NOMO-1 treated with DMSO at 0.1 percent for 48 hours (cell line): ENCODE data around the gene OR13C8.
"Not testable (repeated sequence)": the region's sequence is repeated elsewhere in the genome, so short reads cannot be mapped to it uniquely, and the experiment has no call there.

ENCODE experiments used
- DNase-seq: peaks from one replicate; lab custom pipeline; 2025; ENCODE audit not compliant: unreplicated experiment; lab: John Stamatoyannopoulos, UW

The OR13C8 gene

GRCh38 chr9:104568868-104569267 lies at the start of gene OR13C8:
TSS of gene OR13C8 (plus strand) at chr9:104569168. CDS start at chr9:104569168, 0 bp downstream.
- no peak for DNase-seq

GRCh38 chr9:104520241-104520640 lies 48.7 kb upstream of the OR13C8 start:
- DNase-seq, result not testable (repeated sequence)

GRCh38 chr9:104527109-104527508 lies 41.9 kb upstream of the OR13C8 start, which contains the start of gene OR13C4:
TSS of gene OR13C4 (minus strand) at chr9:104527209. CDS start at chr9:104527209, 0 bp downstream.
- no peak for DNase-seq

- DNase-seq, result no peak
Measured at GRCh38 chr9:104536756-104537155, 32.2 kb upstream of the OR13C8 start, which contains the start of gene OR13C3. TSS of gene OR13C3 (minus strand) at chr9:104536856. CDS start at chr9:104536723, 133 bp downstream.

GRCh38 chr9:104539275-104539674 lies 29.7 kb upstream of the OR13C8 start:
- no peak for DNase-seq

- DNase-seq, result no peak
Measured at GRCh38 chr9:104544644-104545043, 24.3 kb upstream of the OR13C8 start.

- DNase-seq, result no peak
Measured at GRCh38 chr9:104553261-104553660, 15.7 kb upstream of the OR13C8 start.

GRCh38 chr9:104555521-104555920 lies 13.4 kb upstream of the OR13C8 start:
- DNase-seq, result no peak

- no peak for DNase-seq
Measured at GRCh38 chr9:104556830-104557634, 11.9 kb upstream of the OR13C8 start.

- DNase-seq, result no peak
Measured at GRCh38 chr9:104564358-104564757, 4.6 kb upstream of the OR13C8 start.

GRCh38 chr9:104572612-104573011 lies 3.6 kb downstream of the OR13C8 start:
- DNase-seq, result no peak

GRCh38 chr9:104575456-104575855 lies 6.5 kb downstream of the OR13C8 start:
- DNase-seq, result no peak

- DNase-seq, result no peak
Measured at GRCh38 chr9:104577263-104577662, 8.3 kb downstream of the OR13C8 start.

GRCh38 chr9:104580562-104580961 lies 11.6 kb downstream of the OR13C8 start:
- DNase-seq, result no peak

- DNase-seq, result peak; percentile 4
Measured at GRCh38 chr9:104586496-104587180, 17.7 kb downstream of the OR13C8 start.

GRCh38 chr9:104589626-104590025 lies 20.7 kb downstream of the OR13C8 start:
- no peak for DNase-seq

GRCh38 chr9:104598749-104599148 lies 29.8 kb downstream of the OR13C8 start:
- DNase-seq, result not testable (repeated sequence)

GRCh38 chr9:104599313-104599712 lies 30.3 kb downstream of the OR13C8 start, which contains the start of gene OR13C5:
TSS of gene OR13C5 (minus strand) at chr9:104599413. CDS start at chr9:104599413, 0 bp downstream.
- DNase-seq, result not testable (repeated sequence)

GRCh38 chr9:104604801-104605200 lies 35.8 kb downstream of the OR13C8 start:
- no peak for DNase-seq

GRCh38 chr9:104605527-104605926 lies 36.6 kb downstream of the OR13C8 start, which contains the start of gene OR13C2:
TSS of gene OR13C2 (minus strand) at chr9:104605627. CDS start at chr9:104605627, 0 bp downstream.
- not testable (repeated sequence) for DNase-seq

- DNase-seq, result no peak
Measured at GRCh38 chr9:104606152-104606551, 37.2 kb downstream of the OR13C8 start.

GRCh38 chr9:104608336-104608735 lies 39.4 kb downstream of the OR13C8 start:
- DNase-seq, result no peak
